SK-N-SH treated with all-trans-retinoic acid at 6 μM for 48 hours (cell line): ENCODE data around the gene FKBP6.
"Not testable (repeated sequence)": the region's sequence is repeated elsewhere in the genome, so short reads cannot be mapped to it uniquely, and the experiment has no call there.

Source experiments
- ATAC-seq: fragments of 200-7000 bp; cut with Tn5 transposase; 3 replicates; pipeline ENCODE4 v1.9.1; 2020; ENCODE audit warnings: mild to moderate bottlenecking, moderate library complexity
- ARNTL ChIP-seq: fragments of 450-650 bp; formaldehyde crosslinking; IDR thresholded peaks from 2 replicates; pipeline ENCODE4 v1.5.0; 2020; ENCODE audit warnings: low read depth, mild to moderate bottlenecking, moderate library complexity, borderline replicate concordance
- BACH2 ChIP-seq: fragments of 250-450 bp; sonication (Bioruptor Pico); IDR thresholded peaks from 2 replicates; pipeline ENCODE4 v1.9.0; 2021; ENCODE audit warnings: mild to moderate bottlenecking, borderline replicate concordance
- CSDC2 ChIP-seq: fragments of 250-450 bp; sonication (Bioruptor Pico); IDR thresholded peaks from 2 replicates; pipeline ENCODE4 v1.5.0; 2020; ENCODE audit warnings: mild to moderate bottlenecking, moderate library complexity
- ESRRG ChIP-seq: fragments of 250-450 bp; sonication (Bioruptor Pico); IDR thresholded peaks from 2 replicates; pipeline ENCODE4 v1.6.1; 2021; ENCODE audit warnings: mild to moderate bottlenecking
- GLIS3 ChIP-seq: fragments of 250-450 bp; sonication (Bioruptor Pico); IDR thresholded peaks from 2 replicates; pipeline ENCODE4 v1.5.0; 2020; ENCODE audit warnings: mild to moderate bottlenecking, moderate library complexity
- ISL1 ChIP-seq: fragments of 250-450 bp; sonication (Bioruptor Pico); IDR thresholded peaks from 2 replicates; pipeline ENCODE4 v2.1.2; 2022; ENCODE audit warnings: mild to moderate bottlenecking, moderate library complexity
- OSR1 ChIP-seq: fragments of 250-450 bp; sonication (Bioruptor Pico); IDR thresholded peaks from 2 replicates; pipeline ENCODE4 v1.8.0; 2022; ENCODE audit warnings: moderate library complexity, mild to moderate bottlenecking, inconsistent platforms
- PPARA ChIP-seq: fragments of 250-450 bp; sonication (Bioruptor Pico); IDR thresholded peaks from 2 replicates; pipeline ENCODE4 v1.5.0; 2020; ENCODE audit warnings: mild to moderate bottlenecking, borderline replicate concordance
- RARB ChIP-seq: fragments of 250-450 bp; sonication (Bioruptor Pico); IDR thresholded peaks from 2 replicates; pipeline ENCODE4 v1.8.0; 2021; ENCODE audit warnings: mild to moderate bottlenecking, moderate library complexity
- SNAI2 ChIP-seq: fragments of 250-450 bp; sonication (Bioruptor Pico); IDR thresholded peaks from 2 replicates; pipeline ENCODE4 v1.5.0; 2020; ENCODE audit warnings: mild to moderate bottlenecking, moderate library complexity
- TCF4 ChIP-seq: fragments of 250-450 bp; sonication (Bioruptor Pico); IDR thresholded peaks from 2 replicates; pipeline ENCODE4 v1.8.0; 2021; ENCODE audit warnings: mild to moderate bottlenecking, moderate library complexity, borderline replicate concordance
- TOX ChIP-seq: fragments of 250-450 bp; sonication (Bioruptor Pico); IDR thresholded peaks from 2 replicates; pipeline ENCODE4 v1.8.0; 2021; ENCODE audit warnings: mild to moderate bottlenecking, moderate library complexity, borderline replicate concordance
- ZC3H10 ChIP-seq: fragments of 250-450 bp; sonication (Bioruptor Pico); IDR thresholded peaks from 2 replicates; pipeline ENCODE4 v1.5.1; 2021; ENCODE audit warnings: mild to moderate bottlenecking, moderate library complexity
- ZFP3 ChIP-seq: fragments of 250-450 bp; sonication (Bioruptor Pico); IDR thresholded peaks from 2 replicates; pipeline ENCODE4 v1.5.0; 2020; ENCODE audit warnings: mild to moderate bottlenecking, moderate library complexity
- ZFP30 ChIP-seq: fragments of 450-650 bp; formaldehyde crosslinking; IDR thresholded peaks from 2 replicates; pipeline ENCODE4 v1.5.0; 2022; ENCODE audit warnings: mild to moderate bottlenecking, moderate library complexity
- ZNF565 ChIP-seq: fragments of 450-650 bp; formaldehyde crosslinking; conservative IDR thresholded peaks from 2 replicates; pipeline ENCODE4 v1.5.0; 2020; ENCODE audit warnings: low read depth, mild to moderate bottlenecking, moderate library complexity
- ZNF8 ChIP-seq: fragments of 450-650 bp; formaldehyde crosslinking; IDR thresholded peaks from 2 replicates; pipeline ENCODE4 v1.5.0; 2020; ENCODE audit warnings: mild to moderate bottlenecking, moderate library complexity
- TF ChIP-seq, protein P1 (sequence below): fragments of 250-450 bp; sonication (Bioruptor Pico); IDR thresholded peaks from 2 replicates; pipeline ENCODE4 v1.5.1; 2021; ENCODE audit warnings: mild to moderate bottlenecking, moderate library complexity
- TF ChIP-seq, protein P2 (sequence below): fragments of 250-450 bp; sonication (Bioruptor Pico); IDR thresholded peaks from 2 replicates; pipeline ENCODE4 v1.8.0; 2020; ENCODE audit warnings: mild to moderate bottlenecking, moderate library complexity, borderline replicate concordance
- TF ChIP-seq, protein P3 (sequence below): fragments of 250-450 bp; sonication (Bioruptor Pico); IDR thresholded peaks from 2 replicates; pipeline ENCODE4 v1.5.1; 2020; ENCODE audit warnings: low read depth, mild to moderate bottlenecking, moderate library complexity
- TF ChIP-seq, protein P4 (sequence below): fragments of 250-450 bp; sonication (Bioruptor Pico); IDR thresholded peaks from 2 replicates; pipeline ENCODE4 v1.5.0; 2020; ENCODE audit warnings: mild to moderate bottlenecking, moderate library complexity

The FKBP6 gene

DNA sequence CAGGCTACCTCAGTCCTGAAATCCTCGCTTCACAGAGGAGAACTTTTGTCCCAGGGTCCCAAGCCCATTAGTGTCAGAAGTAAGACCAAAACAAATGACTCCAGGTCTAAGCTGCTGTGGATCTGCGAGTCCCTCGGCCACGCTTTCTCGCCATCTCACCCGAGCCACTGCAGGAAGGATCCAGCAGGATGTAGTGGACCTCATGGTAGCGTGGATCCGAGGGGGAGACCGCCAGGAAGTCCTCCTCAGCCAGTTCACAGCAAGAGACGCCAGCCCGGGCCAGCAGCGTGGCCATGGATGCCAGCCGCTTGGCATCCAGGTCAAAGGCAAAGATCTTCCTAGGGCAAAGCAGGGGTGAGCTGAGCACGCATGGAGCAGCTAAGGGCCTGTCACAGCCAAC is 23.9 kb upstream of the FKBP6 start (continued):
- no peak for TF ChIP-seq ZFP30 (CRISPR knock-in tag)
- TF ChIP-seq, all 23 proteins: peak for 0

DNA sequence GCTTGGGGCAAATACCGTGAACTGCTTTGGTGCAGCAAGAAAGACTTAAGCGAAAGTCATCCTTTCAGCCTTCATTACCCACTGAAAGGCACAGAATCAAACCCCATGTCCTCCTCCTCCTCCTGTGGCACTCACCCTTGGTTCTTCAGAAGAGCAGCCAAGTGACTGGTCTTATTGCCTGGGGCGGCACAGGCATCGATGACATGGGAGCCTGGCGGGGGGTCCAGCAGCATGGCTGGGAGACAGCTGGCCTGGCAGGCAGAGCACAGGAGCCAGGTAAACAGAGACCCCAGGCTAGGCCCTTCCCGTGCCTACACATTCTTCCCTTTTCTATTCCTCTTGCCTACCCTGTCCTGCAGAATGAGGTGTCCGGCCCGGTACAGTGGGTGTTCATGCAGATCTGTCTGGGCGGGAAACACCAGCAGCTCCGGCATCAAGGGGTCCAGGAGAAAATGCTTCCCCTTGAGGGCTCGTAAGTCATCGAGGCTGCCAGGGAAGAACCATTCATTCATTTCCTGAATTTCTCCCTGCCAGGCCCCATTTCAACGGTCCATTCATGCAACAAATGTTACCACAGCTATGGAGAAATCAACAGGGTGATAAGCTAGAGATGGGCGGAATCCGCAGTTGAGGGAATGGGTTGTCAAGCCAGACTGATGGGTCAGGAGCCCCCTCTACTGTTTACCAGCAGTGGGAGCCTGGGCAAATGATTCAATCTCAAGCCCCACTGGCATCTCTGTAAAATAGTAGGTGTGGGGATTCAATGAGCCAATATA is 23.2 kb upstream of the FKBP6 start:
- not testable (repeated sequence) for ATAC-seq

DNA sequence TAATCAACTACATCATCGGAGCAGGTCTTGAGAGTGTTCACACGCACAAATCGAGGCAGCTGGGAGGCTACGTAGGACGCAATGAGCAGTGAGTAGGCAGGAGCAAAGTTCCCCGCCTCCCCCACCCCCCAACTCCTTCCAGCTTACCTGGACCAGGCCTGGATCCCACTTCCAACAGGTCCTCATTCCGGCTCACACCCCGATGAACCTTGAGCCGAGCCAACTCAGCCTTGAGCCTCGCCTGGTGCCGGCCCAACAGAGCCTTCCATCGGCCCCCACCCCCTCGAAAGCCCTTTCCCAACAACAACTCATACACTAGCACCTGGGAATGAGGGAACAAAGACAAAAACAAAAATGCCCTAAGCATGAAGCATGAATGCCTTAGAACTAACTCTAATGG is 20.5 kb upstream of the FKBP6 start:
- ATAC-seq, result no peak
- no peak for TF ChIP-seq ZNF8 (CRISPR knock-in tag)
- TF ChIP-seq ZNF565, result no peak
- no peak for TF ChIP-seq SNAI2 (CRISPR knock-in tag)
- TF ChIP-seq, protein P1, sequence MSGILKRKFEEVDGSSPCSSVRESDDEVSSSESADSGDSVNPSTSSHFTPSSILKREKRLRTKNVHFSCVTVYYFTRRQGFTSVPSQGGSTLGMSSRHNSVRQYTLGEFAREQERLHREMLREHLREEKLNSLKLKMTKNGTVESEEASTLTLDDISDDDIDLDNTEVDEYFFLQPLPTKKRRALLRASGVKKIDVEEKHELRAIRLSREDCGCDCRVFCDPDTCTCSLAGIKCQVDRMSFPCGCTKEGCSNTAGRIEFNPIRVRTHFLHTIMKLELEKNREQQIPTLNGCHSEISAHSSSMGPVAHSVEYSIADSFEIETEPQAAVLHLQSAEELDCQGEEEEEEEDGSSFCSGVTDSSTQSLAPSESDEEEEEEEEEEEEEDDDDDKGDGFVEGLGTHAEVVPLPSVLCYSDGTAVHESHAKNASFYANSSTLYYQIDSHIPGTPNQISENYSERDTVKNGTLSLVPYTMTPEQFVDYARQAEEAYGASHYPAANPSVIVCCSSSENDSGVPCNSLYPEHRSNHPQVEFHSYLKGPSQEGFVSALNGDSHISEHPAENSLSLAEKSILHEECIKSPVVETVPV (CRISPR knock-in tag), result no peak
- TF ChIP-seq BACH2, result no peak
- TF ChIP-seq ARNTL, result no peak
- TF ChIP-seq OSR1, result no peak

DNA sequence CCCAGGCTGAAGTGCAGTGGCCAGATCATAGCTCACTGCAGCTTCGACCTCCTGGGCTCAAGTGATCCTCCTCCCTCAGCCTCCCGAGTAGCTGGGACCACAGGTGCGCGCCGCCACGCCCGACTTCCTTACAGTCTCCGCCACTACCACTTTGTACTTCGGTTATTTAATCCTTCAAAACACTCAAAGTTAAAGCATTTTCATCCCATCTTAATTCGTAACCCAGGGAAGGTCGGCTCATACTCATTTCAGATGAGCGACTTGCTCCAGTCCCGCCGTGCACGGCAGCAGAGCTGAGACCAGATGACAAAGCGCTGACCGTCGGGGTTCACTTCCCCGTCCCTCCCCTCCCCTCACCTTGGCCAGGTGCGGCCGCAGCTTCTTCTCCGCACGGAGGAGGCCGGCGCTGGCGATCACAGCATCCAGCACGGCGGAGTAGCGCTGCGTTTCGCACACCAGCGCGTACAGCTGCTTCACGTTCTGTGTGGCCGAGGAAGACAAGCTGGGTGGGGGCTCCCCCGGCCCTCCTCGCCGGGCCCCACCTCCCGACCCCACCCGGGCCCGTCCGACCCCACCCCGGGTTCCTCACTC is 19.8 kb upstream of the FKBP6 start:
- peak; percentile 80 for ATAC-seq
- TF ChIP-seq ESRRG (CRISPR knock-in tag) (no peak), TOX (CRISPR knock-in tag) (no peak), ZNF565 (no peak), ISL1 (CRISPR knock-in tag) (no peak), TCF4 (CRISPR knock-in tag) (no peak), ZFP3 (no peak), RARB (CRISPR knock-in tag) (no peak), PPARA (CRISPR knock-in tag) (no peak), ZC3H10 (CRISPR knock-in tag) (no peak), CSDC2 (CRISPR knock-in tag) (no peak), GLIS3 (CRISPR knock-in tag) (no peak), ZFP30 (CRISPR knock-in tag) (no peak)
- TF ChIP-seq, protein P1 (CRISPR knock-in tag), result no peak
- TF ChIP-seq, protein P2, sequence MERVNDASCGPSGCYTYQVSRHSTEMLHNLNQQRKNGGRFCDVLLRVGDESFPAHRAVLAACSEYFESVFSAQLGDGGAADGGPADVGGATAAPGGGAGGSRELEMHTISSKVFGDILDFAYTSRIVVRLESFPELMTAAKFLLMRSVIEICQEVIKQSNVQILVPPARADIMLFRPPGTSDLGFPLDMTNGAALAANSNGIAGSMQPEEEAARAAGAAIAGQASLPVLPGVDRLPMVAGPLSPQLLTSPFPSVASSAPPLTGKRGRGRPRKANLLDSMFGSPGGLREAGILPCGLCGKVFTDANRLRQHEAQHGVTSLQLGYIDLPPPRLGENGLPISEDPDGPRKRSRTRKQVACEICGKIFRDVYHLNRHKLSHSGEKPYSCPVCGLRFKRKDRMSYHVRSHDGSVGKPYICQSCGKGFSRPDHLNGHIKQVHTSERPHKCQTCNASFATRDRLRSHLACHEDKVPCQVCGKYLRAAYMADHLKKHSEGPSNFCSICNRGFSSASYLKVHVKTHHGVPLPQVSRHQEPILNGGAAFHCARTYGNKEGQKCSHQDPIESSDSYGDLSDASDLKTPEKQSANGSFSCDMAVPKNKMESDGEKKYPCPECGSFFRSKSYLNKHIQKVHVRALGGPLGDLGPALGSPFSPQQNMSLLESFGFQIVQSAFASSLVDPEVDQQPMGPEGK (CRISPR knock-in tag), result no peak
- TF ChIP-seq, protein P3, sequence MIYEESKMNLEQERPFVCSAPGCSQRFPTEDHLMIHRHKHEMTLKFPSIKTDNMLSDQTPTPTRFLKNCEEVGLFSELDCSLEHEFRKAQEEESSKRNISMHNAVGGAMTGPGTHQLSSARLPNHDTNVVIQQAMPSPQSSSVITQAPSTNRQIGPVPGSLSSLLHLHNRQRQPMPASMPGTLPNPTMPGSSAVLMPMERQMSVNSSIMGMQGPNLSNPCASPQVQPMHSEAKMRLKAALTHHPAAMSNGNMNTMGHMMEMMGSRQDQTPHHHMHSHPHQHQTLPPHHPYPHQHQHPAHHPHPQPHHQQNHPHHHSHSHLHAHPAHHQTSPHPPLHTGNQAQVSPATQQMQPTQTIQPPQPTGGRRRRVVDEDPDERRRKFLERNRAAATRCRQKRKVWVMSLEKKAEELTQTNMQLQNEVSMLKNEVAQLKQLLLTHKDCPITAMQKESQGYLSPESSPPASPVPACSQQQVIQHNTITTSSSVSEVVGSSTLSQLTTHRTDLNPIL (CRISPR knock-in tag), result no peak

DNA sequence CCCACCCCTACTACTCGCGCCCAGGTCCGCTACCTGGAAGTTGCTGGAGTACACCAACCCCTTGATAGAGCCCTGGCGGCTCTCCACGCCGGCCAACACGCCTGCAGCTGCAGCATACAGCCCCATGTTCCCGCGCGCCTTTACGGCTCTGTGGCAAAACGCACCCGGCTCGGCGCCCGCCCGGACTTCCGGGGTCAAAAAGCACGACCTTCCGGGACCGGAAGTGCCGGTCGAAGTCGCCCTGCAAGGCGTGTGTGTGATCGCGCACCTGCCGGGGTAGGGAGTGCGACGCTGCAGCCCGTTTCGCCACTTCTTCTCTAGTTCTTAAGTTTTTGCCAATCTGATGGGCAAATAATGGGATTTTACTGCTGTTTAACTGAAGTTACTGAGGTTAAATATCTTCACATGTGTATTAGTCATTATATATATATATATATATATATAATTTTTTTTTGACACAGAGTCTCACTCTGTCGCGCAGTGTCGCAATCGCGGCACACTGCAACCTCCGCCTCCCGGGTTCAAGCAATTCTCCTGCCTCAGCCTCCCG is 19.2 kb upstream of the FKBP6 start, which contains the start of gene NSUN5:
NSUN5 (minus strand) TSS at position 162 of the 550 bp plus-strand sequence; CDS start at position 126, 36 bp downstream.
- no peak for TF ChIP-seq BACH2
- TF ChIP-seq TOX (CRISPR knock-in tag), result no peak
- no peak for TF ChIP-seq ZNF8 (CRISPR knock-in tag)
- TF ChIP-seq ISL1 (CRISPR knock-in tag), result no peak
- no peak for TF ChIP-seq ZNF565
- TF ChIP-seq PPARA (CRISPR knock-in tag), result no peak
- no peak for TF ChIP-seq RARB (CRISPR knock-in tag)
- no peak for TF ChIP-seq GLIS3 (CRISPR knock-in tag)
- TF ChIP-seq, protein P1 (CRISPR knock-in tag), result no peak
- TF ChIP-seq ESRRG (CRISPR knock-in tag), result no peak
- TF ChIP-seq, protein P4, sequence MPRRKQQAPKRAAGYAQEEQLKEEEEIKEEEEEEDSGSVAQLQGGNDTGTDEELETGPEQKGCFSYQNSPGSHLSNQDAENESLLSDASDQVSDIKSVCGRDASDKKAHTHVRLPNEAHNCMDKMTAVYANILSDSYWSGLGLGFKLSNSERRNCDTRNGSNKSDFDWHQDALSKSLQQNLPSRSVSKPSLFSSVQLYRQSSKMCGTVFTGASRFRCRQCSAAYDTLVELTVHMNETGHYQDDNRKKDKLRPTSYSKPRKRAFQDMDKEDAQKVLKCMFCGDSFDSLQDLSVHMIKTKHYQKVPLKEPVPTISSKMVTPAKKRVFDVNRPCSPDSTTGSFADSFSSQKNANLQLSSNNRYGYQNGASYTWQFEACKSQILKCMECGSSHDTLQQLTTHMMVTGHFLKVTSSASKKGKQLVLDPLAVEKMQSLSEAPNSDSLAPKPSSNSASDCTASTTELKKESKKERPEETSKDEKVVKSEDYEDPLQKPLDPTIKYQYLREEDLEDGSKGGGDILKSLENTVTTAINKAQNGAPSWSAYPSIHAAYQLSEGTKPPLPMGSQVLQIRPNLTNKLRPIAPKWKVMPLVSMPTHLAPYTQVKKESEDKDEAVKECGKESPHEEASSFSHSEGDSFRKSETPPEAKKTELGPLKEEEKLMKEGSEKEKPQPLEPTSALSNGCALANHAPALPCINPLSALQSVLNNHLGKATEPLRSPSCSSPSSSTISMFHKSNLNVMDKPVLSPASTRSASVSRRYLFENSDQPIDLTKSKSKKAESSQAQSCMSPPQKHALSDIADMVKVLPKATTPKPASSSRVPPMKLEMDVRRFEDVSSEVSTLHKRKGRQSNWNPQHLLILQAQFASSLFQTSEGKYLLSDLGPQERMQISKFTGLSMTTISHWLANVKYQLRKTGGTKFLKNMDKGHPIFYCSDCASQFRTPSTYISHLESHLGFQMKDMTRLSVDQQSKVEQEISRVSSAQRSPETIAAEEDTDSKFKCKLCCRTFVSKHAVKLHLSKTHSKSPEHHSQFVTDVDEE (CRISPR knock-in tag), result no peak
- no peak for TF ChIP-seq OSR1
- no peak for TF ChIP-seq ZFP3
- no peak for TF ChIP-seq CSDC2 (CRISPR knock-in tag)
- no peak for TF ChIP-seq ARNTL
- no peak for TF ChIP-seq SNAI2 (CRISPR knock-in tag)
- ATAC-seq, result peak; percentile 91

DNA sequence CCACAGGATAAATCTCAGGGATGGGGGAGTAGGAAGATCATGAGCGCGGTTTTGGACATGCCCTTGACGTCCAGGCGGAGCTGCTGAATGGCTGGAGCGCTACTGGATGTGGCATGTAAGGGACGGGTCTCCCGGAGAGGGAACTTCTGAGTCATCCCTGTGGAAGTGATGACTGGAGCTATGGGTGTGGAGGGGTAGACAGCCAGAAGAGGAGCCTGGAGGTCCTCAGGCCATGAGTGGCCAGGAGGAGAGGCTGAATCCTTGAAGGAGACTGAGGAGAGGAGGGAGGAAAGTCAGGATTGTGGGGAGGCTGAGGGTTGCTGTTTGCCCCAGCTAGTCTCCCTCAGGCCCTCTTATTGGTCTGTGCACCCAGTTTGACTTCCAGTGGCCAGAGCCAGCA is 16.5 kb upstream of the FKBP6 start:
- not testable (repeated sequence) for ATAC-seq
